CD14-positive monocyte (primary cell): ENCODE measurements around the gene PHKA1. TPM values are rescaled to one million over a fixed set of nuclear protein-coding genes. Genes with fewer than 3 reads are reported as not detected.

Source experiments
- DNase-seq, 3 donors: peaks; one replicate each; pipeline ENCODE4 v3.0.0-alpha.2; 2011 to 2022
- H2AFZ ChIP-seq: 2 replicates; pipeline ENCODE4 v1.6.0; 2012; ENCODE audit warnings: mild to moderate bottlenecking, low read depth, low read length, inconsistent platforms; ENCODE audit not compliant: insufficient read depth, poor library complexity, severe bottlenecking
- H3K27ac ChIP-seq, 2 donors: 1 replicate in 1 of 2; 2 replicates in 1 of 2; pipeline ENCODE4 v1.5.1; 2012 to 2013; ENCODE audit warnings: low read length in 2 of 2, control low read depth in 1 of 2, inconsistent platforms in 1 of 2, low read depth in 1 of 2, mild to moderate bottlenecking in 1 of 2
- H3K27me3 ChIP-seq, 2 donors: one replicate each; pipeline versions ENCODE4 v1.6.0 to v1.6.1; 2011 to 2013; ENCODE audit warnings: low read length in 2 of 2; ENCODE audit not compliant: control insufficient read depth in 2 of 2, insufficient read depth in 2 of 2
- H3K36me3 ChIP-seq, 2 donors: replicated peaks in 1 of 2; 1 replicate in 1 of 2; 2 replicates in 1 of 2; pipeline versions ENCODE4 v1.5.1 to v1.6.1; 2012 to 2013; ENCODE audit warnings: low read length in 2 of 2, control low read depth in 1 of 2, inconsistent platforms in 1 of 2, mild to moderate bottlenecking in 1 of 2; ENCODE audit not compliant: insufficient read depth in 2 of 2, control insufficient read depth in 1 of 2
- H3K4me1 ChIP-seq, 2 donors: 1 replicate in 1 of 2; 2 replicates in 1 of 2; pipeline versions ENCODE4 v1.5.1 to v1.6.1; 2012 to 2013; ENCODE audit warnings: low read length in 2 of 2, control low read depth in 1 of 2, inconsistent platforms in 1 of 2, mild to moderate bottlenecking in 1 of 2, moderate library complexity in 1 of 2; ENCODE audit not compliant: insufficient read depth in 2 of 2, control insufficient read depth in 1 of 2
- H3K4me2 ChIP-seq: replicated peaks from 2 replicates; pipeline ENCODE3; 2012; ENCODE audit warnings: low read length, moderate library complexity, mild to moderate bottlenecking; ENCODE audit not compliant: poor library complexity, severe bottlenecking; ENCODE audit errors: extremely low read depth
- H3K4me3 ChIP-seq, 3 experiments: fragments of 200-600 bp in 1 of 3; sonication (generic) in 1 of 3; replicated peaks in 1 of 3; 1 replicate in 2 of 3; 2 replicates in 1 of 3; pipeline ENCODE4 v1.5.1; 2011 to 2013; ENCODE audit warnings: low read length in 3 of 3, mild to moderate bottlenecking in 3 of 3, control low read depth in 2 of 3, low read depth in 2 of 3, inconsistent platforms in 1 of 3, moderate library complexity in 1 of 3
- H3K79me2 ChIP-seq: 2 replicates; pipeline ENCODE4 v1.6.0; 2012; ENCODE audit warnings: mild to moderate bottlenecking, control low read depth, inconsistent platforms, low read length, moderate library complexity; ENCODE audit not compliant: insufficient read depth
- H3K9ac ChIP-seq: 2 replicates; pipeline ENCODE4 v1.6.0; 2017; ENCODE audit warnings: low read length, mild to moderate bottlenecking; ENCODE audit not compliant: insufficient read depth, poor library complexity, severe bottlenecking
- H3K9me3 ChIP-seq, 2 donors: replicated peaks in 1 of 2; 1 replicate in 1 of 2; 2 replicates in 1 of 2; pipeline versions ENCODE4 v1.5.1 to v1.6.1; 2012 to 2013; ENCODE audit warnings: low read length in 2 of 2, control low read depth in 1 of 2; ENCODE audit not compliant: control insufficient read depth in 1 of 2, insufficient read depth in 1 of 2
- H4K20me1 ChIP-seq: 2 replicates; pipeline ENCODE4 v1.6.0; 2012; ENCODE audit warnings: mild to moderate bottlenecking, low read length, control low read depth, moderate library complexity; ENCODE audit not compliant: insufficient read depth
- H3K27ac Mint-ChIP-seq, 7 donors: one replicate each; pipeline ENCODE4 v1.8.0; 2020; ENCODE audit warnings: mild to moderate bottlenecking in 7 of 7, mixed read lengths in 7 of 7, moderate library complexity in 6 of 7, inconsistent platforms in 2 of 7
- H3K27me3 Mint-ChIP-seq, 3 donors: one replicate each; pipeline ENCODE4 v1.8.0; 2021 to 2022; ENCODE audit warnings: low read depth in 3 of 3, mild to moderate bottlenecking in 3 of 3, mixed read lengths in 3 of 3, moderate library complexity in 3 of 3, inconsistent platforms in 1 of 3
- H3K36me3 Mint-ChIP-seq, 2 donors: one replicate each; pipeline ENCODE4 v1.8.0; 2020; ENCODE audit warnings: mixed read lengths in 2 of 2, inconsistent platforms in 1 of 2, mild to moderate bottlenecking in 1 of 2
- H3K4me1 Mint-ChIP-seq: one replicate; pipeline ENCODE4 v1.8.0; 2020; ENCODE audit warnings: mild to moderate bottlenecking, mixed read lengths
- H3K4me3 Mint-ChIP-seq, 2 donors: one replicate each; pipeline ENCODE4 v1.8.0; 2020; ENCODE audit warnings: mild to moderate bottlenecking in 2 of 2, mixed read lengths in 2 of 2, moderate library complexity in 1 of 2
- H3K9me3 Mint-ChIP-seq, 7 donors: one replicate each; pipeline ENCODE4 v1.8.0; 2020 to 2022; ENCODE audit warnings: mixed read lengths in 7 of 7, mild to moderate bottlenecking in 6 of 7, moderate library complexity in 6 of 7, inconsistent platforms in 2 of 7
- WGBS: methylation state at CpG from one replicate; pipeline ENCODE4 v1.1.5; 2013; ENCODE audit warnings: missing lambda C conversion rate; ENCODE audit not compliant: insufficient coverage; 5-methylcytosine and 5-hydroxymethylcytosine counted together
- intact Hi-C, 2 donors: fragments of 100-400 bp; cut with micrococcal nuclease; formaldehyde crosslinking; loops; one replicate each; pipeline versions ENCODE4 v1.15.0 to v1.15.1; 2023
- polyA plus RNA-seq, 3 donors: library from polyadenylated mRNA; depleted of rRNA in 1 of 3; unstranded in 2 of 3; stranded (reverse) in 1 of 3; fragments of 300-500 nt in 2 of 3; fragments of >200 nt in 1 of 3; fragmentation: Illumina TruSeq in 2 of 3; gene quantifications; 1 replicate in 2 of 3; 2 replicates in 1 of 3; pipeline ENCODE4 v1.2.3, GENCODE V29; 2012 to 2021
- small RNA-seq: library from RNA; depleted of rRNA; stranded (forward); fragments of <200 nt; gene quantifications from one replicate; pipeline ENCODE3, GENCODE V24; 2012; ENCODE audit warnings: low read depth; ENCODE audit not compliant: insufficient read length
- TF ChIP-seq, protein P1 (sequence below): fragments of 200-600 bp; IDR thresholded peaks from one replicate; pipeline ENCODE4 v1.8.0; 2022; ENCODE audit warnings: antibody characterized with exemption, mild to moderate bottlenecking

PHKA1 gene
- polyA plus RNA-seq, 3 donors = 0.01 TPM; not detected in 2

DNA sequence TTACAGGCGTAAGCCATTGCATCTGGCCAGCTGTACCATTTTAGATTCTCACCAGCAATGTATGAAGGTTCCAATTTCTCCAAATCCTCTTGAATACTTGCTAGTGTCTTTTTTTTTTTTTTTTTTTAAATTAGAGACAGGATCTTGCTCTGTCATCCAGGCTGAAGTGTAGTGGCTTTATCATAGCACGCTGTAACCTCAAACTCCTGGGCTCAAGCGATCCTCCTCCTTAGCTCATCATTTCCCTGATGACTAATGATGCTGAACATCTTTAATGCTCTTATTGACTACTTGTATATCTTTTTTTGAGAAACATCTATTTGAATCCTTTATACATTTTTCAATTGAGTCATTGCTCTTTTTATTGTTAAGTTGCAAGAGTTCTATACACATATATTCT lies 181.7 kb downstream of the PHKA1 start:
- Histone ChIP-seq H4K20me1 (no peaks in the 10 kb centered on the region), H3K79me2 (no peaks in the 10 kb centered on the region), H3K36me3 (no peaks in the 10 kb centered on the region), H3K4me3 (no peak overlapping the region), H3K9ac (no peak overlapping the region), H3K27ac (no peak overlapping the region), H3K4me1 (no peaks in the 10 kb centered on the region), H3K9me3 (no peaks in the 10 kb centered on the region), H2AFZ (no peak overlapping the region), H3K27me3 (no peaks in the 10 kb centered on the region), H3K4me2 (no peak overlapping the region)
- intact Hi-C loops = no loop called here
- no peak for DNase-seq
- no peak overlapping the region for H3K4me3 Mint-ChIP-seq
- H3K27ac Mint-ChIP-seq = no peak overlapping the region
- WGBS = no CpG with 5 or more reads among the region's 3 CpGs
- H3K36me3 Mint-ChIP-seq = peaks cover 9% of the 10 kb centered on the region in 2 donors
- H3K9me3 Mint-ChIP-seq = peaks cover 0 to 3% (median 0%) of the 10 kb centered on the region in 7 donors
- peaks cover 0 to 2% (median 0%) of the 10 kb centered on the region in 3 donors for H3K27me3 Mint-ChIP-seq
- peaks cover 8% of the 10 kb centered on the region for H3K4me1 Mint-ChIP-seq
- TF ChIP-seq, protein P1, sequence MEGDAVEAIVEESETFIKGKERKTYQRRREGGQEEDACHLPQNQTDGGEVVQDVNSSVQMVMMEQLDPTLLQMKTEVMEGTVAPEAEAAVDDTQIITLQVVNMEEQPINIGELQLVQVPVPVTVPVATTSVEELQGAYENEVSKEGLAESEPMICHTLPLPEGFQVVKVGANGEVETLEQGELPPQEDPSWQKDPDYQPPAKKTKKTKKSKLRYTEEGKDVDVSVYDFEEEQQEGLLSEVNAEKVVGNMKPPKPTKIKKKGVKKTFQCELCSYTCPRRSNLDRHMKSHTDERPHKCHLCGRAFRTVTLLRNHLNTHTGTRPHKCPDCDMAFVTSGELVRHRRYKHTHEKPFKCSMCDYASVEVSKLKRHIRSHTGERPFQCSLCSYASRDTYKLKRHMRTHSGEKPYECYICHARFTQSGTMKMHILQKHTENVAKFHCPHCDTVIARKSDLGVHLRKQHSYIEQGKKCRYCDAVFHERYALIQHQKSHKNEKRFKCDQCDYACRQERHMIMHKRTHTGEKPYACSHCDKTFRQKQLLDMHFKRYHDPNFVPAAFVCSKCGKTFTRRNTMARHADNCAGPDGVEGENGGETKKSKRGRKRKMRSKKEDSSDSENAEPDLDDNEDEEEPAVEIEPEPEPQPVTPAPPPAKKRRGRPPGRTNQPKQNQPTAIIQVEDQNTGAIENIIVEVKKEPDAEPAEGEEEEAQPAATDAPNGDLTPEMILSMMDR = no peak

Small RNAs within 50 kb of the gene (small RNA-seq; reads per million reads assigned to genes)
- gene BX295541.1 (not detected), gene RF00012 (not detected), gene RNU1-112P (2.1 reads per million)

Other genes starting within 250 kb of the PHKA1 start
- 10 to 100 TPM; 14.3 to 22.9 (median 20.5) TPM for gene HDAC8, start 141.5 kb downstream of the PHKA1 start, polyA plus RNA-seq
- not detected for gene DMRTC1B, start 62.6 kb upstream of the PHKA1 start, polyA plus RNA-seq
- not detected for gene FAM236B, start 68.4 kb upstream of the PHKA1 start, polyA plus RNA-seq
- not detected for gene FAM236D, start 93.9 kb upstream of the PHKA1 start, polyA plus RNA-seq
- not detected for gene FAM236C, start 198.3 kb upstream of the PHKA1 start, polyA plus RNA-seq
- not detected for gene FAM236A, start 223.9 kb upstream of the PHKA1 start, polyA plus RNA-seq
- not detected for gene DMRTC1, start 229.5 kb upstream of the PHKA1 start, polyA plus RNA-seq